Measurements from ENCODE around the gene RGS9. TPM values are rescaled to one million over a fixed set of nuclear protein-coding genes. Genes with fewer than 3 reads are reported as not detected.

Gene RGS9
- total RNA-seq, 1 donor from 2014 or later, result 7.9 TPM

DNA sequence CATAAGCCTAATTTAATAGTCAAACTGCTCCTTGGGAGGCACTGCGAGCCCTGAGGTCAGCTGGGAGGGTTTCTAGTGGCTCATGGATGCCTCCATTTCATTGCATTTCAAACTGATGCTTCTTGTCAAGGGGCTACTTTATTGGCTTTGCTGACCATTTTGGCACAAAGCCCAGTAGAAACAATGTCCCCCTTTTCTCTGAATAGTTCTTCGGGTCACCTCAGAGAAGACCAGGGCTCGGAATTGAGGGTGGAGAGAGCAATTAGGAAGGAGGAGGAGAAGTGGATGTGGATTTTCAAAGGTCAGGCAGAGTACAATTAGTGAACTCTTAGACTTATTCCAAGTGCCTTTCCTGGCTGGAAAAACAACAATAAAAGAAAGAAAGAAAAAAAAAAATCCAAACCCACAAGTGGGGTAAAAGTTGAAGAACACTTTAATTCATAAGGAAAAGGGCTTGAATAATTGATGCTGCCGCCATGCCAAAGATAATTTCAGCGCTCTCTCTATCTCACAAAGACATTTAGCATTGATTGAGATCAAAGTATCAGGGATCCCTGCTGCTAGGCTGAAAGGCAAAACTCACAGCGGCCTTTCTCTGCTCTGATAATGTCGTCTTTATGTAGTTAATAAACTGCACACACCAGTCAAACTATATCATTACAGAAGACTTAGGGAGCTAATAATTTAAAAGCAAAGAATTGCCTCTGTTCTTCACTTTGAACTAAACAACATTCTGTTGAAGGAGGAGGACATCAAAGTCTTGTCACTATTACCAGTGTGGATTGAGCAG lies 122.7 kb downstream of the RGS9 start:
- TF ChIP-seq, protein P1, sequence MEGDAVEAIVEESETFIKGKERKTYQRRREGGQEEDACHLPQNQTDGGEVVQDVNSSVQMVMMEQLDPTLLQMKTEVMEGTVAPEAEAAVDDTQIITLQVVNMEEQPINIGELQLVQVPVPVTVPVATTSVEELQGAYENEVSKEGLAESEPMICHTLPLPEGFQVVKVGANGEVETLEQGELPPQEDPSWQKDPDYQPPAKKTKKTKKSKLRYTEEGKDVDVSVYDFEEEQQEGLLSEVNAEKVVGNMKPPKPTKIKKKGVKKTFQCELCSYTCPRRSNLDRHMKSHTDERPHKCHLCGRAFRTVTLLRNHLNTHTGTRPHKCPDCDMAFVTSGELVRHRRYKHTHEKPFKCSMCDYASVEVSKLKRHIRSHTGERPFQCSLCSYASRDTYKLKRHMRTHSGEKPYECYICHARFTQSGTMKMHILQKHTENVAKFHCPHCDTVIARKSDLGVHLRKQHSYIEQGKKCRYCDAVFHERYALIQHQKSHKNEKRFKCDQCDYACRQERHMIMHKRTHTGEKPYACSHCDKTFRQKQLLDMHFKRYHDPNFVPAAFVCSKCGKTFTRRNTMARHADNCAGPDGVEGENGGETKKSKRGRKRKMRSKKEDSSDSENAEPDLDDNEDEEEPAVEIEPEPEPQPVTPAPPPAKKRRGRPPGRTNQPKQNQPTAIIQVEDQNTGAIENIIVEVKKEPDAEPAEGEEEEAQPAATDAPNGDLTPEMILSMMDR (IDR thresholded peaks at IDR 0.05), result no peak
- no peak for ATAC-seq
- DNase-seq, result no peak
- intact Hi-C loops (cut with DNase I), result no loop called here
- no peak overlapping the region for H3K4me3 ChIP-seq
- H3K9me3 ChIP-seq, result no peaks in the 10 kb centered on the region
- no peak overlapping the region for H3K27ac ChIP-seq
- H3K36me3 ChIP-seq, result no peaks in the 10 kb centered on the region
- H3K27me3 ChIP-seq (ENCODE audit: low read depth), result no peaks in the 10 kb centered on the region
- no peaks in the 10 kb centered on the region for H3K4me1 ChIP-seq

DNA sequence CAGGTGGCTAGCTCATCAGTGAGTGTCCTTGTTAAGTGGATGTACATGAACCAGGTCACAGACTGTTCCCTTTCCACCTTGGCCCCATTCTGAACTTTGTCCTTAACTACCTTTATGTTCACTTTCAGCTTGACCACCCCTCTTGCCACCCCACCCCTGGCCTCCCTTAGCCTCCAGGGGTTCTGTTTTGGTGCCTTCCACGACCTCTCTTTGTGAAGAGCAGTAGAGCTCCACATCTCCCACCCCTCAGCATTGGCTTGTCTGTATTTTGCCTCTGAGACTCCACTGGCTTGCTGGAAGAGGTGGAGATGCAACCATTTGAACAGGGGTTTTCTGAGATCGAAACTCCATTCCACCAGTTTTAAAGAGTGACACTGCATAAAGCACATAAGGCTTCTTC lies 123.5 kb downstream of the RGS9 start:
- H3K36me3 ChIP-seq, result no peaks in the 10 kb centered on the region
- intact Hi-C loops (cut with DNase I), result no loop called here
- TF ChIP-seq, protein P1 (IDR thresholded peaks at IDR 0.05), result no peak
- no peaks in the 10 kb centered on the region for H3K27me3 ChIP-seq (ENCODE audit: low read depth)
- no peak for DNase-seq
- H3K9me3 ChIP-seq, result no peaks in the 10 kb centered on the region
- no peaks in the 10 kb centered on the region for H3K4me1 ChIP-seq
- H3K4me3 ChIP-seq, result no peak overlapping the region
- H3K27ac ChIP-seq, result no peak overlapping the region
- no peak for ATAC-seq

DNA sequence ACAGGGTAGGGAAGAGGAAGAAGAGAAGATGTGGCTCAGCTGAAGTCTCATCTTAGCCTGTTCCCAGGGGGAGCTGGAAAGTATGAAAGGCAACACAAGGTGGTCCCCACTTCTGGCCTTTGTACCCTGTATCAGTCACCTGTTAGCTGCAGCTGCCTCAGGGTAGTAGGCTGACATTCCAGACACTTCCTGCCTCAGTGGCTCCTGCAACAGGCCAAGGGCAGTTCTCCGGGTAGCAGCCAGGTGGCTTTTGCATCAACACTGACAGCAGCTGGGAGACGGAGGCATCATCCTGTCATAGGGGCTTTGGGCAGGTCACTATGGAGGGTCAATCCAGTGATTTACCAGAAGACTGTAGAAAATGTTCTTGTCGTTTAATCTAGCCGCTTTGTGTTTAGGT lies 124.0 kb downstream of the RGS9 start:
- no peak overlapping the region for H3K4me3 ChIP-seq
- ATAC-seq, result no peak
- H3K27me3 ChIP-seq (ENCODE audit: low read depth), result no peaks in the 10 kb centered on the region
- H3K27ac ChIP-seq, result no peak overlapping the region
- TF ChIP-seq, protein P1 (IDR thresholded peaks at IDR 0.05), result no peak
- H3K4me1 ChIP-seq, result no peaks in the 10 kb centered on the region
- DNase-seq, result no peak
- no peaks in the 10 kb centered on the region for H3K36me3 ChIP-seq
- no peaks in the 10 kb centered on the region for H3K9me3 ChIP-seq
- intact Hi-C loops (cut with DNase I), result no loop called here

DNA sequence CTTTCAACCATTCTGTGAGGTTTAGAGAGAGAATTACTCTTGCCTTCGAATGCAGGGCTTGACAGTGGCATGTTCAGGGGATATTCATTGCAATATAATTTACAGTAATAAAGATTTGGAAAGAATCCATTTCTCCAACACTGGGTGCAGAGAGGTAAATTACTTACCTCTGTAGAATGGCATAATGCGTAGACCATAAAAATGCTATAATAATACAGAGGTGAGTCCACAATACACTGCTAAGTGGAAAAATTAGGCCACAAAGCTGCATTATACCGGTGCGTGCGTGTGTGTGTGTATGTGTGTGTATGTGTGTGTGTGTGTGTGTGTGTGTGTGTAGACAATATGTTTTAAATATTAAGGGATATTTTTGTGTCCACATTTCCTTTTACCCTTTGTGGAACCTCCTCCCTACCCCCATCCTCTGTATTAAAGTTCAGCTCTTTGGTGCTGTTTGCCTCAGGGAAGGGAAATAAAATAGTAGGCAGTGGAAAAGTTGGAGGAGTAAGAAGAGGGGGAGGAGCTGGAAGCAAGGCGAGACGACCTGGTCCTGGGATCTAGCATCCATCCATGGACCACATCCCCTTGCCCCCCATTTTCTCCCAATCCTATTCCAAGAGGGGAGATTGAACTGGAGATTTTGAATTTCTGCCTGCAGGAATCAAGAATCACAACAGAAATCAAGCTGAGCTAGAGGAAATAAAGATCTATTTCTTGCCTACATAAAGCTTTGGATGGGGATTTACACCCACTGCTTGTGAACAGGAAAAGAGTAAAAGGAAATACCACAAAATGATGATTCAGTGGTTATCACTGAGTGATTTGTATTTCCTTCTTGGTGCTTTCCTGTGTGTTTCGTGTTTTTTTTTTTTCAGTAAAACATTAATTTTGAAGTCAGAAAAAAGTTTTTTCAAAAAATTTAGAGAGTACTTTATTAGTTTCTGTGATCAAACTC lies 124.8 kb downstream of the RGS9 start:
- DNase-seq, result no peak
- intact Hi-C loops (cut with DNase I), result no loop called here
- TF ChIP-seq, protein P1 (IDR thresholded peaks at IDR 0.05), result no peak
- Histone ChIP-seq H3K27ac (no peak overlapping the region), H3K27me3 (ENCODE audit: low read depth) (no peaks in the 10 kb centered on the region), H3K4me1 (no peaks in the 10 kb centered on the region), H3K4me3 (no peak overlapping the region), H3K9me3 (no peaks in the 10 kb centered on the region), H3K36me3 (no peaks in the 10 kb centered on the region)
- ATAC-seq, result no peak

DNA sequence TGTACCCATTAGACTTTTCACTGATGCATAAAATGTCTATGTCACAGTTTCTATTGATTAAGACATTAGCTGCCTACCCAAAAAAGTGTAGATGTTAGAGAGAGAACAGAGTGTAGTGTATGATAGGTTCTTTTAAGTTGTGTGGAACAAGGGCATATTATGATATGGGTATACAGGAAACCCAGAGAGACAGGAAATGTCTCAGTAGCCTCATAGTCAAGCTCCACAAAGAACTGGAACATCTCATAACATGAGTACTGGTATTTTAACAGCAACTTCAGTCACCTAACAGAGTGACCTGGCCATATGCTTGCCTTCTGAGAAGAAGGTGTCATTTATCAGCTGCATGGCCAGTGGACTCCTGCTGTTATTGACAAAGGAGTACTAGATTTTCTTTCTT lies 128.1 kb downstream of the RGS9 start:
- ATAC-seq, result no peak
- TF ChIP-seq, protein P1 (IDR thresholded peaks at IDR 0.05), result no peak
- no peak for DNase-seq
- Histone ChIP-seq H3K4me1 (no peaks in the 10 kb centered on the region), H3K36me3 (no peaks in the 10 kb centered on the region), H3K4me3 (no peak overlapping the region), H3K27me3 (ENCODE audit: low read depth) (no peaks in the 10 kb centered on the region), H3K27ac (no peak overlapping the region), H3K9me3 (peaks cover 5% of the 10 kb centered on the region)
- intact Hi-C loops (cut with DNase I), result no loop called here

Measured in lower lobe of right lung (tissue), 2 donors.